Activated CD4-positive, alpha-beta T cell treated with anti-CD3 and anti-CD28 coated beads, Interleukin-2, Interleukin-6, amounts not matched to agents 100 ng/mL and 50 ng/mL, durations not matched to agents 16 hours and 8 hours (primary cell): ENCODE data around the gene ATRN.

Experiments used
- DNase-seq: peaks from one replicate; pipeline ENCODE4 v3.0.0-alpha.2; 2020

Gene ATRN

GRCh38 chr20:3660262-3661059, 189.6 kb downstream of the ATRN start:
- no peak for DNase-seq

- no peak for DNase-seq
Measured at GRCh38 chr20:3661060-3661813, 190.4 kb downstream of the ATRN start.

- no peak for DNase-seq
Measured at GRCh38 chr20:3661814-3662665, 191.2 kb downstream of the ATRN start.

- no peak for DNase-seq
Measured at GRCh38 chr20:3663031-3663701, 192.3 kb downstream of the ATRN start, which contains the start of gene GFRA4. Gene GFRA4 (minus strand): TSS chr20:3663399. CDS start chr20:3663399, 0 bp downstream.

GRCh38 chr20:3663858-3664257, 193.0 kb downstream of the ATRN start:
- DNase-seq = no peak

GRCh38 chr20:3667434-3668037, 196.7 kb downstream of the ATRN start:
- no peak for DNase-seq

- DNase-seq = no peak
Measured at GRCh38 chr20:3669710-3670367, 199.0 kb downstream of the ATRN start.

- no peak for DNase-seq
Measured at GRCh38 chr20:3670511-3670910, 199.7 kb downstream of the ATRN start.

GRCh38 chr20:3670945-3671344, 200.1 kb downstream of the ATRN start:
- no peak for DNase-seq

GRCh38 chr20:3671986-3672546, 201.2 kb downstream of the ATRN start:
- DNase-seq = no peak

GRCh38 chr20:3672547-3673171, 201.8 kb downstream of the ATRN start:
- DNase-seq = no peak

GRCh38 chr20:3673221-3674070, 202.6 kb downstream of the ATRN start:
- no peak for DNase-seq

GRCh38 chr20:3674447-3674846, 203.6 kb downstream of the ATRN start:
- no peak for DNase-seq

- no peak for DNase-seq
Measured at GRCh38 chr20:3674995-3675900, 204.4 kb downstream of the ATRN start.

GRCh38 chr20:3677733-3678132, 206.9 kb downstream of the ATRN start:
- DNase-seq = no peak

- no peak for DNase-seq
Measured at GRCh38 chr20:3678198-3678597, 207.4 kb downstream of the ATRN start.

GRCh38 chr20:3678856-3679720, 208.3 kb downstream of the ATRN start:
- no peak for DNase-seq
